GM19025 (cell line): ENCODE results near the gene TAS2R30.

Source experiments
- ATAC-seq: cut with Tn5 transposase; IDR thresholded peaks from one replicate; pipeline ENCODE4 v1.9.1; 2021; ENCODE audit warnings: mild to moderate bottlenecking, low read depth, moderate library complexity; ENCODE audit not compliant: unreplicated experiment

The TAS2R30 gene, protein sequence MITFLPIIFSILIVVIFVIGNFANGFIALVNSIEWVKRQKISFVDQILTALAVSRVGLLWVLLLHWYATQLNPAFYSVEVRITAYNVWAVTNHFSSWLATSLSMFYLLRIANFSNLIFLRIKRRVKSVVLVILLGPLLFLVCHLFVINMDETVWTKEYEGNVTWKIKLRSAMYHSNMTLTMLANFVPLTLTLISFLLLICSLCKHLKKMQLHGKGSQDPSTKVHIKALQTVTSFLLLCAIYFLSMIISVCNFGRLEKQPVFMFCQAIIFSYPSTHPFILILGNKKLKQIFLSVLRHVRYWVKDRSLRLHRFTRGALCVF

DNA sequence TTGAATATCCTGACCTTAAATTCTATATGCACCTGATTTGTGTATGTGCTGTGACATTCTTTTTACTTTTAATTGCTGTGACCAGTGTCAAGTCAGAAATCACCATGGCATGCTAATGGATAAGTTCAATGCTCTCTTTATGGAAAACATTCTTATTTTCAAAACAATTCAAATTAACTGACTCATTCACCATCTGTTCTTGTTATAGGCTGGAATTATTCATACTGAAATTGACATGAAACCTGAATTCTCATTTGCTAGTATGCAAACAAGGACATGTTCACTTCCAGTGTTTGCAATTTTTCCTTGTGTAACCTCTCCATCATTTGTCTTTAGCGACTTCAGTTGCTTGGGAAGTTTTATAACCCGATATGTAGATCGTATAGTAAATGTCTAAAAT, at the start of gene TAS2R30:
Gene TAS2R30 (minus strand): TSS at position 340 of the 400 bp plus-strand sequence. CDS start 400 bp downstream, outside the sequence.
- no peak for ATAC-seq

DNA sequence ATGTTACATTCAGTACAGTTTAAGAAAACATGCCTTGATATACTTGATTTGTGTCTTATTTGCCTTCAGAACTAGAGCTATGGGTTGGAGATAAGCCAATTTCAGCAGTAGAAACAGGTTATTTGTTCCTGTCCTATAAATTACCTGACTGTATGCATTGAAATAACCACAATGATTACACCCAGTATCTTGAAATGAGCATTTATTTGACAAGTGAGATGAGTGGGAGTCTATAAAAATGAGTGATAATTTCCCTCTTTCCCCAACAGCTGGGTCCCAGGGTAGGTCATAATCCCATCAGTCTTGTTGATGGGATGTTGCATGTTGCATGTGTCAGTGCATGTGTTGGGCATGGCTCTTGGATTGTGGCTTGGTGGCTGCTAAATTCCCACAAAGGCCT, 48.6 kb upstream of the TAS2R30 start:
- no peak for ATAC-seq

DNA sequence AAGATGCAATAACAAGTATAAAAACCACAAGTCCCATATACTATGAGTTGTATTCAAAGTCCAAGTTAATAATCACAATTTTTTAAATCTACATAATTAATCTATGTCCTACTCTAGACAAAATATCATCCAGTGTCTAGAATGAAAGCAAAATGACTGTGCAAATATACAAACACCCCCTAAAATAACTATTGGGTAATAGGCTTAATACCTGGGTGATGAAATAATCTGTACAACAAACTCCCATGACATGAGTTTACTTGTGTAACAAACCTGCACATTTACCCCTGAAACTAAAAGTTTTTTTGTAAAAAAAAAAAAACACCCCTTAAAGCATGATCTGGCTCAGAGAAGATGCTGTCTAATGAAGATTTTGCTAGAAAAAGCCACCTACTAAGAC, 48.1 kb upstream of the TAS2R30 start:
- no peak for ATAC-seq

DNA sequence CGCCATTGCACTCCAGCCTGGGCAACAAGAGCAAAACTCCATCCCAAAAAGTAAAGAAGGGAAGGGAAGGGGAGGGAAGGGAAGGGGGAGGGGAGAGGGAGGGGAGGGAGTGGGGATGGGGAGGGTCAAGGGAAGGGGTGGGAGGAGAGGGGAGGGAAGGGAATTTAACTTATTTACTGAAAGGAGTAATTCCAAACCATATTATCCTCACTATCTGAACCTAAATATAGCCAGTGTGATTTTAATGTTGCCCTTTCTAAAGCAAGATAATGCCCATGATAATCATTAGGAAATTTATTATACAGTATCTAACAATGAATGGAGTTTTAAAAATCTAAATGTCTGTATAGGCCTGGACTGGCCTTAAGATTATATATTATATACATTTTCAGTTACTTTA, 43.8 kb upstream of the TAS2R30 start:
- no peak for ATAC-seq

DNA sequence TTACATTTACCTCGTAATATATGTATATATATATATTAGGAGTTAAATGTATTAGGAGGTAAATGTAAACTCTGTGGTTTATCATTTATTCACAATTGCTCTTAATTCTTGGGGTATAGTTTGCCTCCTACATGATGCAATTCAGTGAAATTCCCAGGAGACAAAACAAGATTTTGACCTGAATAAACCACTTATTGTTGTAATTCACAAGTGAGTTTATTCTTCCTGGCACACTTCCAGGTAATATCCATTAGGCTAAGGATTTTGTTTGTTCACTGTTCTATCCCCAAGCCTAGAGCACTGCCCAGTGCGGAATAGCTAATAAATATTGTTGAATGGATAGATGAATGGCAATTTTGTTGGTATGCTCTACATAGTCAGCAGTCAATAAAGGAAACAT, 39.6 kb upstream of the TAS2R30 start:
- ATAC-seq = no peak

DNA sequence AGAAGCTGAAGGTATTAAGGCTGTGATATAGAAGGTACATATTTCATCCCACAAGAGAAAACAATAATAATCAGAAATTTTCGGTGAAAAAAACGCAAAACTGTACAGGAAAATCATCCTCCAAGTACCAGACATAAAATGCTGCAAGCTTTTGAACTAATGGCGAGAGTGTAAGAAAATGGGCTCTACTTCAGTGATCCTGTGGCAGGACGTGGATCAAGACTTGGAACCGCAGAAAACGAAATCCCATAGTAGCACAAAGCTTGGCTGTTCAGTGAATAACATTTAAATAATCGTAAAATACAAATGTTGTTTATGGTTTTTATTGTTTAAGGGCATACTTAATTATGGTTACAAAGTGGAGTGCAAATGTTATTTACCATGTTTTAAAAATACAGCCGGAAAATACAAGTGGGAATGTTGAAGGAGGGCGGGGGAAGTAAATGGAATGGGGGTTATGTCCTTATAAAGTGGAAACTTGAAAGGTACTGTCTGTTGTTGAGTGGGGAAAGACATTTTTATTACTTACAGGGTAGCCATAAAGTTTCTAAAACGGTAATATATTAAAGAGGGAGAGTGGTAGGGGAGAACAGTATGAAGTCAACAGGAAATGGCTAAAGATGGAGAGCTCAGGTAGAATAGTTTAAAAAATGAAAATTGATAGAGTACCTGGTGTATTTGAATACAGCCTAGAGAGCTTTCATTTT, 37.7 kb upstream of the TAS2R30 start:
- no peak for ATAC-seq

DNA sequence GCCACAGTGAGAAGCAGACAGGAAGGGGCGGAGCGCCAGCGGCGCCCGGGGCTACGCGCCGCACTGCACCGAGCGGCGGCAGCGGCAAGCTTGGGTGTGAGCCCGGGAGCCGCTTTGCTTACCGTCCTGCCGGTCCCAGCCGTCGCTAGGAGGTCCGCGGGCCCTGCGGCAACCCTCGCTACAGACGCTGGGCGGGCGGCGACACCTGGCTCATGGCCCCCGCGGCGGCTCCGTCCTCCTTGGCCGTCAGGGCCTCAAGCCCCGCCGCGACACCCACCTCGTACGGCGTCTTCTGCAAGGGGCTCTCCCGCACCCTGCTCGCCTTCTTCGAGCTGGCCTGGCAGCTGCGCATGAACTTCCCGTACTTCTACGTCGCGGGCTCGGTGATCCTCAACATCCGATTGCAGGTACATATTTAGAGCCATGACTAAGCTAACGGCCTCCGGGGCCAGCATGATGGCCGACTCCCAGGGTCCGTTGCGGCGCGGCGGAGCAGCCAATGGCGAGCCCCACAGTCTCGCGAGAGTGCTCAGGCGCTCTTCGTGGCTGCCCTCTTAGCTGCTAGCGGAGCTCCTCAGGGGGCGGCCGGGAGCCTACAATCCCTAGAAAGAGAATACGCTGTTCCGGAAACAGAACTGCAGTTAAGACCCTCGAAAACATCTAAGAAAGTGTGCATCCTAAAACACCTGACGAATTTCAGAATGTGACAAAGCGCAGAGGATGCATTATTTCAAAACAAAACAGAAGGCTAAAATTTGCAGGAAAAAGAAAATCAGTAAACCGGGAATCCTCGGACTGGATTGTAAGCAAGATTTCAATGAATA, 36.9 kb upstream of the TAS2R30 start, which contains the start of gene SMIM10L1:
Gene SMIM10L1 (plus strand): TSS at position 50 of the 824 bp plus-strand sequence. CDS start 163 bp downstream, at position 213.
- ATAC-seq = peak; percentile 97

DNA sequence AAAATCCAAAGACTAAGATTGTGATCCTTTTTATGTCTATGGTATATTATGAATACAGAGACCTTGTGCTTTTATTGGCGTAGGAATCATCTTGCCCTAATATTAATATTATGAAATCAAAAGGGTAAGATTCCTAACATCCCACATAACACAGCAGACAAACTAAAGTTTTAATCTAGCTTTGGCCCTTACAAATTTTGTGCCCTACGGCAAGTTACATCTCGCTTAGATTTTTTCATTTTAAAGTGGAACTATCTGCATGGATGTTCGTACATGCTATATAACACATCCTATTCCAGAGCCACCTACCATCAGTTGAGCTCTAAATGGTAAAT, 36.3 kb upstream of the TAS2R30 start:
- no peak for ATAC-seq

DNA sequence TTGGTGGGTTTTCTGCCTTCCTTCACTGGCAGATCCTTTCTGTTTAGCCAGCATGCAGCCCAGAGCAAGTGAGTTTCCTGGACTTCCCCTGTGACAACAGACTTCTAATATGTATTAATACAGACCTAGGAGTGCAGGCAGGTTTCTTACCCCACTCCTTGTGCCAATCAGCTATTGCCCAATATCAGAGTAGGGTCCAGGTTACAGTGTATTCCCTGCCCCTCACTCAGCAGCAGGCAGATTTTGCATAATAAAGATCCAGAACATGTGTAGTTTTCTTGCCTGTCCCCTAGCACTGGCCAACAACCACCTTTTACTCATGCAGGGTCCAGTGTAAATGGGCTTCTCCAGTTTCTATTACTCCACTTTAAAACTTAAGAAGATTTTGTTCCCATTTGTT, 31.9 kb upstream of the TAS2R30 start:
- no peak for ATAC-seq

DNA sequence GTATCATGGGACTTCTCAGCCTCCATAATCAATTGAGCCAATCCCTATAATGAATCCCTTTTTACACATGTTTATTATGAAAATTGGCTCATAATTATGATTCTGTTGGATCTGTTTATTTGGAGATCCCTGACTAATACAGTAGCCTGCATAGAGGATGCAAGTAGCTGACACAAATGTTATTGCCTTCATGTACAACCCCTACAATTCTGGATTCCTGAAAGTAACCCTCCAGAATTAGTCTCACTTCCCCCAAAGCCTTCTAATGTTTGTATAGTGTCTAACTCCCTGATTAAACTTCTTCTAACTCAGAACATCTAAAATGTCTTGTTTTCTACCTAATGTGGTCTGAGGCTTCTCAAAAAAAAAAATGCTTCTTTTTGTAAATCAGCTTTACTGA, 29.9 kb upstream of the TAS2R30 start:
- ATAC-seq = no peak

DNA sequence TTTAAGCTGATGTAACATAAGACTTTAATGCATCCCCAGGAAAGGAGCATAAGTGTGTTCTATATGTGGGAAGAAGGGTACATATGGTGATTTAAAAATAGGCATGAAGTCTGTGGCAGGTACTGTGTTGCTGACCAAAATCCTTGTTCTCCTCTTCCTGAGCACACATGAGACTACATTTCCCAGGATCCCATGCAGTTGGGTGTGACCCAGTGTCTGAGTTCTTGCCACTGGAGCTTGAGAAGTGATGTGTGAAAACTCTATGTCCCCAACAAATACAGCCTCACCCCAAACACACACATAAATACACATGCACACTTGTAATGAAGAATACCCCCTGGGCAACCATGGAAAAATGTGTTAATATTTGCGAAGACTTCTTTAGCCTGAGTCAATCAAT, 28.1 kb upstream of the TAS2R30 start:
- ATAC-seq = no peak

DNA sequence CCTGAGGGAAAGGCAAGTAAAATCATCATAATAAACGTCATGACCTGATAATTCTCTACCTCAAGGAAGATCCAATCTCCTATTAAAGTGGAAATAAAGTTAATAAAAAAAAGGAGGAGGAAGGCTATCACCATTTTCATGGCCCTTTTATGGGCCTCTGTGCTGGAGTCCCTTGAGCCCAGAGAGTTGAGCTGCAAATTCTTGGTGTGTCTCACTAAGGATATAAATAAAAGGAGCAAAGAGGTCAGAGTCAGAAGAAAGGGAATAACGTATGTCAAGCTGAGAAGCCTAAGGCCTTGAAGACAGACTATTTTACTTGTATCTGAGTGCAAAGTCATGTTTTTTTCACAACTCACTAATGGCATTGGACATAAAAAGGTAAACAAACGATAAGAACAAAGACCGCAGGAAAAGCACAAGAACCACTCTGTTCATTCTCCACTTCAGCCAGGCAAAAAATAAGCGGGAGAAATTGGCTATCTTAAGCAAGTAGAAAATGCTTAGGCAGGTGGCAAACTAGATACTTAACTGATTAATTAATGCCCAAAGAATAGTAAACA, 24.5 kb upstream of the TAS2R30 start:
- no peak for ATAC-seq

DNA sequence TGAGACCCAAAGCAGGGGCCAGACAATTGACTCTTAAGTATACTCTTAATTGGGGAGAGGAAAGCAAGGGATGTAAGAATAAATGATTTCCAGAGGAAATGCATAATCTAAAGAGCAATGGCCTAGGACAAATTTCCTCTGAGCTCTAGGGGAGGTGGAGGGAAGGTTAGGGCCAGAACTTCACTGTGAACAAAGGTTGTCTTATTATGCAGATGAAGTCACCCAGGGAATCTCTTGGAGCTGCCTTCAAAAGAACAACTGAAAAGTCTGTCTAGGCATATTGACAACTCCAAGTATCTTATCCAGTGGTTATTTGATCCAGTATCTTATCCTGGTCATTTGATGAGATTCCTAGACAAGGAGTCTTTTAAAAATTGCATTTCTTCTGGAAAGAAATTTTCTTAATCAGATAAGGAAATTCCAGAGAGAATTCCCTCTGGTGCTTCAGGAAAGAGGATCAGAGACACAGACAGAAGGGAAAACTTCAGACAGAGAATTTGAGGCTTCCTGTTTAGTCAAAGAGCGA, 20.0 kb upstream of the TAS2R30 start:
- ATAC-seq = no peak

DNA sequence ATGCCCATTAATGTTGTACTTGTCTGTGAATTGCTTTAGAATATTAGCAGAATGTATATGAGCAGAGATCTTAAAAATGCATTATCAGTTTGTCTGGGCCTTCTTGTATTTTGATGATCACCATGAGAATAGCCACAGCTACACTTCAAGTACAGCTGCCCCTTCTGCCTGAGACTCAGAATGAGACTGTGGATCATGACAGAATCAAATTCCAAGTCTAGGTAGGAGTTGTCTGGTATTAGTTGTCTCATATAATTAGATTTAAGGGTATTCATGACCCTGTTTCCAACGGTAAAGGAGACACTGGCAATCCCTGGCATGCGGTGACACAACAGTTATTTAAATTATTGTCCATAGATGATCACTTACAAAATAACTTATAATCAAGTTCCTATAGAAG, 18.3 kb upstream of the TAS2R30 start:
- ATAC-seq = no peak

DNA sequence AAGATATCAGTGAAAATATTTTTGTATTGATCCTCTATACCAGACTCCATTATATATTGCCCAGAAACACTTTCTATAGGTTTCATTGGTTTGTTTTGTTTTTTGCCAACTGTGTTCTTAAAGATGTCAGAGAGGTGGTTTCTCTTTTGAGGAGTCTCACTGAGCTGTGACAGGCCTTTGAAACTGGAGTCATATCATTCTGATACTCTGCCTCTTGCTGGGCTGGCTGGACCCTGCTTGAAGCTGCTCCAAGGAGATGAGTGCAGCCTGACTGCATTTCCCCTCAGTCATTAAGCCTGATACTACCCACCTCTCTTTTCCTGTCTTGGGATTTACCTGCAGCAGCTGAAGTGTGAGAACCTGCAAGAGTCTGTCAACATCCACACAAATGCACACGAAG, 16.4 kb upstream of the TAS2R30 start:
- no peak for ATAC-seq

DNA sequence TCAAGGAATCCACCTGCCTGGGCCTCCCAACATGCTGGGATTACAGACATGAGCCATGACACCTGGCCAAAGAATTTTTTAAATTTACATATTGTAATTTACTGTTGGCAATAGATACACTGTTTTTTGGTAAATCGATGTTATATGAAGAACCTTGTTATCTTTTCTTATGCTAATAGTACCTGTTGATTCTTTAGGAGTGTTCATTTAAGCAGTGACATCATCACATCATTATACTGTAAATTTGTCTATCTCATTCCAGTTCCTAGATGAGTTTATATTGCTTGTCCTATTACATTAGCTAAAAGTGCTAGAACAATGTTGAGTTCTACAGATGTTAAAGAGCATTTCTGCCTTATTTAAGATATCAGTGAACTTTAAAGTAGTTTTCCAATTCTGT, 13.0 kb upstream of the TAS2R30 start:
- no peak for ATAC-seq

DNA sequence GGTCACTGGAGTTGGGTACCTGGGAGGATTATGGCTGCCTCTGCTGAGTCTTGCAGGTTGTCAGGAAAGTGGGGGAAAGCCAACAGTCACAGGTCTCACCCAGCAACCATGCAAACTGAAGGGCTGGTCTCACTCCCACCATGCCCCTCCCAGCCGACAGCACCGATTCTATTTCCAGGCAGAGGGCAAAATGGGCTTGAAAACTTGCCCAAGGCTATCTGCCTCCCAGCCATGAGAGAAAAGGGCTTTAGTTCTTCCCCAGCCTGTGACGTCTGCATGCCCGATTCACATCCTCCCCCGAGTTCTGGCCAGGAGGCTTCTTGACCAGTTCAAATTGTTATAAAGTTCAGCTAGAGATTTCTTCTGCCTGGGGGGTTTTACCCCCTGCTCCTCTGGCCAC, 9.9 kb upstream of the TAS2R30 start:
- ATAC-seq = no peak

DNA sequence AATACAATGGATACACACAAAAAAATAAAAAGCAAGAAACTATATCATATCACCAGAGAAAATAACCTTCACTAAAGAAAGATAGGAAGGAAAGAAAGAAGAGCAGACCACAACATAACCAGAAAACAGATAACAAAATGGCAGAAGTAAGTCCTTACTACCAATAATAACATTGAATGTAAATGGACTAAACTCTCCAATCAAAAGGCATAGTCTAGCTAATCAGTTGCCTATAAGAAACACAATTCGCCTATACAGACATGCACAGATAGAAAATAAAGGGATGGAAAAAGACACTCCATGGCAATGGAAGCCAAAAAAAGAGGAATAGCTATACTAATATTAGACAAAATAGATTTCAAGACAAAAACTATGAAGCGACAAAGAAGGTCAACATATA, 8.9 kb upstream of the TAS2R30 start:
- ATAC-seq = no peak

DNA sequence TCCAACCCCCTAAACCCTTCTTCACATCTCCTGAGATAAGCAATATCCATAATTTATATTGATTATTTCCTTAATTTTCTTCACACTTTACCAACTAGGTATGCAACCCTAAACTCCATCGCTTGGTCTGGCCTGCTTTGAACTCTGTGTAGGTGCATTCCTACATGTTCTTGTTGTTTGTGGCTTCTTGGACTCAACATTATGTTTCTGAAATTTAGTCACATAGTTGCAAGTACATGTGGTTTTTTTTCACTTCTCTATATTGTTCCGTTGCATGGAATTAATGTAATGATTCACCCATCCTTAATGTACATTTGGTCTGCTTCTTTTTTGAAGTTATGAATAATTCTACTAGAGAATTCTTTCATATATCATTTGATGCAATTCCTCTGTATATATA, 1.6 kb upstream of the TAS2R30 start:
- no peak for ATAC-seq

DNA sequence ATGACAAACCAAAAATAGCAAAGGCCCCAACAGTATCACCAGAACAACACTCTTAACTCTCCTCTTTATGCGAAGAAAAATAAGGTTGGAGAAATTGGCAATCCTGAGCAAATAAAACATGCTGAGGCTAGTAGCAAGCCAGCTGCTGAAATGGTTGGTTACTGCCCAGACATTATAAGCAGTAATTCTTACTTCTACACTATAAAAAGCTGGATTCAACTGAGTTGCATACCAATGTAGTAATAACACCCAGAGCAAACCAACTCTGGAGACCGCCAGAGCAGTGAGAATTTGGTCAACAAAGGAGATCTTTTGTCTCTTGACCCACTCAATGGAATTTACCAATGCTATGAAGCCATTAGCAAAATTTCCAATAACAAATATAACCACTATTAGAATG, 628 bp downstream of the TAS2R30 start:
- ATAC-seq = no peak

DNA sequence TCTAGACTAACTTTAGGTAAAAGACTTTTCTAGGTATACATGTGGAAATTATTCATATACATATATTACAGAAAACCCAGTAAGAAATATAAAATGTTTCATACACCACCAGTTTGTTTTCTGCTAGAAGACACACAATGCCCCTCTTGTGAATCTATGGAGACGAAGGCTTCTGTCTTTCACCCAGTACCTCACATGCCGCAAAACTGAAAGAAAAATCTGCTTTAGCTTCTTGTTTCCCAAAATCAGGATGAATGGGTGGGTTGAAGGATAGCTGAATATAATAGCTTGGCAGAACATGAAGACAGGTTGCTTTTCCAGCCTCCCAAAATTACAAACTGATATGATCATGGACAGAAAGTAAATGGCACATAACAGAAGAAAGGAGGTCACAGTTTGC, 1.3 kb downstream of the TAS2R30 start:
- ATAC-seq = no peak
